Keratinocyte (primary cell): ENCODE measurements around the gene CLEC16A.

Source experiments
- EZH2 ChIP-seq: IDR thresholded peaks from one replicate; pipeline ENCODE4 v1.6.1; 2012; ENCODE audit warnings: inconsistent platforms, mild to moderate bottlenecking, low read length, moderate library complexity
- TF ChIP-seq, protein P1 (sequence below), 3 experiments: IDR thresholded peaks in 1 of 3; conservative IDR thresholded peaks in 1 of 3; optimal IDR thresholded peaks in 1 of 3; 2 replicates in 2 of 3; 3 replicates in 1 of 3; pipeline versions ENCODE3 to v1.5.1; 2011; ENCODE audit warnings: low read length in 3 of 3, mild to moderate bottlenecking in 3 of 3, moderate library complexity in 2 of 3, control low read depth in 1 of 3, inconsistent platforms in 1 of 3; ENCODE audit not compliant: insufficient read depth in 2 of 3; ENCODE audit errors: extremely low read depth in 1 of 3

DNA sequence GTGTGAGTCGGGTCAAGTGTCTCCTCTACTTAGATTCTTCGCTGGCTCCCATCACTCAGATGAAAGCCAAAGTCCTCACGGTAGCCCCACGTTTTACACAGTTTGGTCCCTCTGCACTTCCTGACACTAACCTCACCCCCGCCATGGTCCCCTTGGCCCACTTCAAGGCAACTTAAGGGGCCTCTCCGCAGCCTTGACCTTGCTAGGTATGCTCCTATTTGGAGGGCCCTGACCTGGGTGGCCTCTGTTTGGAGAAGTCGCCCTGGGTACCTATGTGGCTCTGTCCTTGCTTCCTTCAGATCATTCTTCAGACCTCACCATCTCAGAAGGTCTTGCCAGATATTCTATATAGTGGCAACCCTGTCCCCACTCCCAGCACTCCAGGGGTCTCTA is 201.5 kb downstream of the CLEC16A start:
- TF ChIP-seq EZH2: no peak
- TF ChIP-seq, protein P1, sequence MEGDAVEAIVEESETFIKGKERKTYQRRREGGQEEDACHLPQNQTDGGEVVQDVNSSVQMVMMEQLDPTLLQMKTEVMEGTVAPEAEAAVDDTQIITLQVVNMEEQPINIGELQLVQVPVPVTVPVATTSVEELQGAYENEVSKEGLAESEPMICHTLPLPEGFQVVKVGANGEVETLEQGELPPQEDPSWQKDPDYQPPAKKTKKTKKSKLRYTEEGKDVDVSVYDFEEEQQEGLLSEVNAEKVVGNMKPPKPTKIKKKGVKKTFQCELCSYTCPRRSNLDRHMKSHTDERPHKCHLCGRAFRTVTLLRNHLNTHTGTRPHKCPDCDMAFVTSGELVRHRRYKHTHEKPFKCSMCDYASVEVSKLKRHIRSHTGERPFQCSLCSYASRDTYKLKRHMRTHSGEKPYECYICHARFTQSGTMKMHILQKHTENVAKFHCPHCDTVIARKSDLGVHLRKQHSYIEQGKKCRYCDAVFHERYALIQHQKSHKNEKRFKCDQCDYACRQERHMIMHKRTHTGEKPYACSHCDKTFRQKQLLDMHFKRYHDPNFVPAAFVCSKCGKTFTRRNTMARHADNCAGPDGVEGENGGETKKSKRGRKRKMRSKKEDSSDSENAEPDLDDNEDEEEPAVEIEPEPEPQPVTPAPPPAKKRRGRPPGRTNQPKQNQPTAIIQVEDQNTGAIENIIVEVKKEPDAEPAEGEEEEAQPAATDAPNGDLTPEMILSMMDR (optimal IDR thresholded peaks at IDR 0.05 in 1 of 3, IDR thresholded peaks at IDR 0.05 in 1 of 3, conservative IDR thresholded peaks at IDR 0.05 in 1 of 3; ENCODE audit: extremely low read depth in 1 of 3, insufficient read depth in 2 of 3, low read length in 3 of 3): no peak
